Naive thymus-derived CD4-positive, alpha-beta T cell (primary cell): Measurements from ENCODE around the gene COL27A1. TPM values are rescaled to one million over a fixed set of nuclear protein-coding genes. Genes with fewer than 3 reads are reported as not detected.
"Not testable (repeated sequence)": the region's sequence is repeated elsewhere in the genome, so short reads cannot be mapped to it uniquely, and the experiment has no call there.

Experiments
- ATAC-seq: fragments of 150-1000 bp; cut with Tn5 transposase; 2 replicates; pipeline ENCODE4 v1.10.0; 2021; ENCODE audit warnings: mild to moderate bottlenecking, moderate library complexity
- CTCF ChIA-PET: fragments of 350-600 bp; sonication (Branson Sonifier 250); formaldehyde crosslinking; loops from one replicate; lab custom pipeline; 2021; ENCODE audit warnings: antibody characterized with exemption; lab: Charles Lee
- POLR2A ChIA-PET: fragments of 350-600 bp; sonication (Branson Sonifier 250); formaldehyde crosslinking; loops from one replicate; lab custom pipeline; 2021; ENCODE audit warnings: antibody characterized with exemption, inconsistent platforms; lab: Charles Lee
- DNase-seq, 9 donors: peaks; one replicate each; pipeline versions ENCODE4 v3.0.0 to v3.0.0-alpha.2; 2020 to 2022; ENCODE audit warnings: mixed read lengths in 1 of 9
- H3K27ac ChIP-seq: one replicate; pipeline ENCODE4 v1.7.0; 2013; ENCODE audit warnings: mild to moderate bottlenecking, low read depth, low read length, moderate library complexity
- H3K27me3 ChIP-seq, 2 donors: one replicate each; pipeline ENCODE4 v1.7.0; 2013; ENCODE audit warnings: low read length in 2 of 2, mild to moderate bottlenecking in 2 of 2, moderate library complexity in 2 of 2; ENCODE audit not compliant: control insufficient read depth in 2 of 2, insufficient read depth in 2 of 2
- H3K36me3 ChIP-seq, 3 experiments: 1 replicate in 2 of 3; 2 replicates in 1 of 3; pipeline ENCODE4 v1.7.0; 2013; ENCODE audit warnings: low read length in 3 of 3, mild to moderate bottlenecking in 3 of 3, moderate library complexity in 1 of 3; ENCODE audit not compliant: insufficient read depth in 3 of 3, control insufficient read depth in 2 of 3
- H3K4me1 ChIP-seq, 2 donors: one replicate each; pipeline ENCODE4 v1.7.0; 2013; ENCODE audit warnings: low read length in 2 of 2, mild to moderate bottlenecking in 2 of 2, moderate library complexity in 1 of 2; ENCODE audit not compliant: control insufficient read depth in 2 of 2, insufficient read depth in 2 of 2
- H3K4me3 ChIP-seq: 2 replicates; pipeline ENCODE4 v1.7.0; 2013; ENCODE audit warnings: mild to moderate bottlenecking, low read length
- H3K9me3 ChIP-seq, 3 experiments: 1 replicate in 2 of 3; 2 replicates in 1 of 3; pipeline ENCODE4 v1.7.0; 2013; ENCODE audit warnings: low read length in 3 of 3; ENCODE audit not compliant: control insufficient read depth in 2 of 3
- H3K27ac Mint-ChIP-seq, 9 donors: one replicate each; pipeline ENCODE4 v1.8.0; 2020 to 2022; ENCODE audit warnings: mixed read lengths in 9 of 9, mild to moderate bottlenecking in 8 of 9, moderate library complexity in 5 of 9, inconsistent platforms in 2 of 9
- H3K27me3 Mint-ChIP-seq, 5 donors: one replicate each; pipeline ENCODE4 v1.8.0; 2021 to 2022; ENCODE audit warnings: mixed read lengths in 5 of 5, mild to moderate bottlenecking in 1 of 5
- H3K36me3 Mint-ChIP-seq, 5 donors: one replicate each; pipeline ENCODE4 v1.8.0; 2020 to 2022; ENCODE audit warnings: mixed read lengths in 5 of 5, mild to moderate bottlenecking in 3 of 5, inconsistent platforms in 1 of 5
- H3K4me1 Mint-ChIP-seq, 7 donors: one replicate each; pipeline ENCODE4 v1.8.0; 2020 to 2022; ENCODE audit warnings: mixed read lengths in 7 of 7, mild to moderate bottlenecking in 3 of 7, inconsistent platforms in 1 of 7
- H3K4me3 Mint-ChIP-seq, 10 donors: one replicate each; pipeline ENCODE4 v1.8.0; 2020 to 2022; ENCODE audit warnings: mild to moderate bottlenecking in 10 of 10, mixed read lengths in 10 of 10, moderate library complexity in 6 of 10, inconsistent platforms in 2 of 10
- H3K9me3 Mint-ChIP-seq, 11 donors: one replicate each; pipeline ENCODE4 v1.8.0; 2020 to 2022; ENCODE audit warnings: mixed read lengths in 11 of 11, mild to moderate bottlenecking in 4 of 11, inconsistent platforms in 1 of 11, moderate library complexity in 1 of 11
- intact Hi-C, 2 donors: fragments of 100-400 bp; cut with micrococcal nuclease; formaldehyde crosslinking; loops; one replicate each; pipeline ENCODE4 v1.15.1; 2023
- polyA plus RNA-seq, 2 donors: library from polyadenylated mRNA; unstranded; fragments of 300-500 nt; fragmentation: Illumina TruSeq; gene quantifications; one replicate each; pipeline ENCODE4 v1.2.3, GENCODE V29; 2021
- total RNA-seq, 6 experiments: library from RNA in 5 of 6; stranded (reverse) in 5 of 6; gene quantifications; 1 replicate in 5 of 6; 2 replicates in 1 of 6; pipeline ENCODE4 v1.2.3 and lab custom pipeline; 2021 to 2026

COL27A1 gene
- total and polyA plus RNA-seq, 7 experiments from 2014 or later, result 1.2 to 2.4 (median 1.9) TPM; not detected in 2

DNA sequence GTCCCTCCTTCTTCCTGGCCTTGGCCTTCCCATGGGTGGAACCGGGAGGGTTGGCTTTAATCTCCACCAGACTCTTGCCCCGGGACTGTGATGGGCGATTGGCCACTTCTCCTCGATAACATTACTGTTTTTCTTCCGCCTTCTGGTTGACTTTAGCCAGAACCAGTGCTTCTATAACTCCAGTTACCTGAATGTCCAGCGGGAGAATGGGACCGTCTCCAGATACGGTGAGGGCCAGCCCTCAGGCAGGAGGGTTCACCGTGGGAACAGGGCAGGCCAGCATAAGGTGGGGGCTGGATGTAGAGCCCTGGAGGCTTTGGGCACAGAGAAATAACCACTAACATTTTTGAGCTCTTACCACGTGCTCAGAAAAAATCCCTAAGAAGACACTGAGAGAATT lies 175.3 kb downstream of the COL27A1 start:
- Mint-ChIP-seq H3K27me3 (no peaks in the 10 kb centered on the region), H3K4me1 (peaks cover 2 to 22% (median 9%) of the 10 kb centered on the region in 7 donors), H3K4me3 (peak overlapping the region in 1 of 10 donors; percentile 63), H3K9me3 (peaks cover 0 to 7% (median 0%) of the 10 kb centered on the region in 11 donors), H3K27ac (peak overlapping the region; percentile 38 to 88 (median 79)), H3K36me3 (peaks cover 0 to 11% (median 3%) of the 10 kb centered on the region in 5 donors)
- CTCF ChIA-PET, result no interaction called here
- H3K27me3 ChIP-seq, result no peaks in the 10 kb centered on the region
- peaks cover 0 to 4% of the 10 kb centered on the region in 2 donors for H3K4me1 ChIP-seq
- intact Hi-C loops, result loop anchor here in 1 of 2 donors (10.0 kb wide), 1 partner anchor 324 kb away; the partner anchor contains the start of gene TEX53
- H3K4me3 ChIP-seq, result no peak overlapping the region
- DNase-seq (no peak), ATAC-seq (no peak)
- peaks cover 0 to 9% (median 0%) of the 10 kb centered on the region in 3 experiments for H3K36me3 ChIP-seq
- POLR2A ChIA-PET, result interaction anchor here (1.1 kb wide), 1 partner anchor 54 kb away, joined by 3 read pairs; no protein-coding TSS in a partner anchor
- H3K9me3 ChIP-seq, result no peaks in the 10 kb centered on the region
- peak overlapping the region; percentile 45 for H3K27ac ChIP-seq

DNA sequence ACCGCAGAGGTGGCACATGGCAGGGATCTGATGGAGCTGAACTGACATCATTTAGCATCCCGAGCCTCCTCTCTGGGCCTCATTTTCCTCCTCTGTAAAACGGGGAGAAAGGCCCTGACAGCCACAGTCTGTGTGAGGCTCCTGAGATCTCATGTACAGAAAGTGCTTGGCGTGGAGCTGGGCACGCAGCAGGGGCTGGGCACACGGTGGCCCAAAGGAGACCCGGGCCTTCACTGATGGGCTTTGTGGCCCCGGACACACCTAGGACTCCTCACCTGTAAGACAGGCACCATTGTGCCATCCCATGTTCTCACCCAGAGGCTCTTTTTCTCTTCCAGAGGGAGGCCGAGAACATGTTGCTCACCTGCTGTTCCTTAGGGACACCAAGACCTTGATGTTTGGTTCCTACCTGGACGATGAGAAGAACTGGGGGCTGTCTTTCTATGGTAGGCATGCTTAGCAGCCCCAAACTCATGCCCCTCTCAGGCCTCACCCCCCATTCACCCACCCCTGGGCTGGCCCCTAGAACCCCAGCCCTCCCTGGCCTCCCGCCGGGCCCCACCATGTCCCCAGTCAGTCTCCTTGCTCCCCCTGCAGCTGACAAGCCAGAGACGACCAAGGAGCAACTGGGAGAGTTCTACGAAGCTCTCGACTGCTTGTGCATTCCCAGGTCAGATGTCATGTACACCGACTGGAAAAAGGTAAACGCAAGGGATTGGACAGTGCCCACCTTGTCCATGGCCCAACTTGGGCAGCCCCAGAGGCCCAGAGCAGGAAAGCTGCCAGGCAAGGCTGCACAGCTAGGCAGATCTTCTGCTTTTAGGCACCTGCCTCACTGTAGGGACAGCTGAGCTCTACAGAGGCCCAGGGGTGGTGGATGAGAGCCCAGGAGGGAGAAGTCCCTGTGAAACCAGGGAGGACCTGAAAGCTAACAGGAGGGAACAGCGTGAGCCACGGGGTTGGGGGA lies 176.2 kb downstream of the COL27A1 start:
- CTCF ChIA-PET, H3K9me3 ChIP-seq, H3K4me3 ChIP-seq, H3K27me3 ChIP-seq, H3K27me3 Mint-ChIP-seq, H3K27ac ChIP-seq, H3K9me3 Mint-ChIP-seq, DNase-seq, H3K4me1 ChIP-seq: not testable (repeated sequence)
- ATAC-seq, result peak; percentile 18
- H3K36me3 ChIP-seq, result peaks cover 0 to 18% (median 0%) of the 10 kb centered on the region in 3 experiments
- peak overlapping the region in 2 of 10 donors; percentile 13 to 63 for H3K4me3 Mint-ChIP-seq
- H3K27ac Mint-ChIP-seq, result peak overlapping the region; percentile 4 to 90 (median 82)
- H3K36me3 Mint-ChIP-seq, result peaks cover 0 to 20% (median 3%) of the 10 kb centered on the region in 5 donors
- intact Hi-C loops, result loop anchor here in 1 of 2 donors (10.0 kb wide), 1 partner anchor 323 kb away; the partner anchor contains the start of gene TEX53
- H3K4me1 Mint-ChIP-seq, result peaks cover 2 to 22% (median 9%) of the 10 kb centered on the region in 7 donors
- POLR2A ChIA-PET, result interaction anchor here (1.1 kb wide), 1 partner anchor 53 kb away, joined by 3 read pairs; no protein-coding TSS in a partner anchor

DNA sequence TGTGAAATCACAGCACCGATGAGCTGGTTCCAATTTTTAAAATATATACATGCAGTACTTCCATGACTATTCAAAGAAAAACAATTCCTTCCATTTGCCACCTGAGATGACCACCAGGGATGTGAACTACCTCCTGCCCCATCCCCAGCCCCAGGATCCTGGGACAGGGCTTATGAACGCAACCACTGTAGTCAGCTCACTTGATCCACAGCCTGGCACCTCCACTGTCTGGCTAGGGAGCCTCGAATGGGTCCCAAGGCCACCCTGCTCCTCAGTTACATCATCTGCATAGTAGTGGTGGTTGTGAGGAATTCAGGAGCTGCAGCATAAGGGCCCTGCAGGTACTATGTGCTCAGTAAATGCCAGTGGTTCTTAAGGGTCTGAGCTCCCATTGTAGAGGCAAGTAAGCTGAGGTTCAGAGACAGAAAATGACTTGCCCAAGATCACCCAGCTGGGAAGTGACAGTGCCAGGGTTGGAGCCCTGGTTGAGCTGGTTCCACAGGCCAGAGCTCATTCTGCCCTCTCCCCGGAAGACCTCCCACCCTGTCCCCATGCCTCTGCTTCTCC lies 177.2 kb downstream of the COL27A1 start:
- H3K9me3 Mint-ChIP-seq, H3K4me3 ChIP-seq, H3K27me3 Mint-ChIP-seq, CTCF ChIA-PET, DNase-seq, H3K4me1 ChIP-seq, H3K27me3 ChIP-seq, H3K27ac ChIP-seq, H3K9me3 ChIP-seq, POLR2A ChIA-PET: not testable (repeated sequence)
- peaks cover 3 to 27% (median 5%) of the 10 kb centered on the region in 3 experiments for H3K36me3 ChIP-seq
- Mint-ChIP-seq H3K4me3 (peak overlapping the region in 2 of 10 donors; percentile 40 to 75), H3K36me3 (peaks cover 0 to 25% (median 5%) of the 10 kb centered on the region in 5 donors), H3K27ac (peak overlapping the region; percentile 42 to 90 (median 73)), H3K4me1 (peaks cover 2 to 22% (median 9%) of the 10 kb centered on the region in 7 donors)
- peak; percentile 20 for ATAC-seq
- intact Hi-C loops, result loop anchor here in 1 of 2 donors (10.0 kb wide), 1 partner anchor 322 kb away; the partner anchor contains the start of gene TEX53

DNA sequence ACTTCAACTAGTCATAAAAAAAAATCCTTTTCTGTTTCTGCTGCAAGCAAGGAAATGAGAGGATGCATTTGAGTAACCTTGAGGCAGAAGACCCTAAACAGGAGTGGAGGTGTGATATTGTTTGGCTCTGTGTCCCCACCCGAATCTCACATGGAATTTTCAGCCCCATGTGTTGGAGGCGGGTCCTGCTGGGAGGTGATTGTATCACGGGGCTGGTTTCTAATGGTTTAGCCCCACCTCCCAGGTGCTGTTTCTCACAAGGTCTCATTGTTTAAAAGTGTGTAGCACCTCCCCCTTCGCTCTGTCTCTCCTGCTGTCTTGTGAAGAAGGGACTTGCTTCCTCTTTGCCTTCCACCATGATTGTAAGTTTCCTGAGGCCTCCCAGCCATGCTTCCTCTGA lies 178.4 kb downstream of the COL27A1 start:
- Mint-ChIP-seq H3K36me3 (peaks cover 3 to 34% (median 12%) of the 10 kb centered on the region in 5 donors), H3K4me1 (peaks cover 5 to 22% (median 9%) of the 10 kb centered on the region in 7 donors)
- H3K27me3 Mint-ChIP-seq, POLR2A ChIA-PET, CTCF ChIA-PET, H3K4me3 Mint-ChIP-seq, H3K9me3 Mint-ChIP-seq, ATAC-seq, DNase-seq, H3K4me3 ChIP-seq, H3K9me3 ChIP-seq, H3K27ac ChIP-seq, H3K4me1 ChIP-seq, H3K27me3 ChIP-seq, H3K27ac Mint-ChIP-seq: not testable (repeated sequence)
- intact Hi-C loops, result loop anchor here in 1 of 2 donors (10.0 kb wide), 1 partner anchor 321 kb away; the partner anchor contains the start of gene TEX53
- peaks cover 9 to 39% (median 15%) of the 10 kb centered on the region in 3 experiments for H3K36me3 ChIP-seq

DNA sequence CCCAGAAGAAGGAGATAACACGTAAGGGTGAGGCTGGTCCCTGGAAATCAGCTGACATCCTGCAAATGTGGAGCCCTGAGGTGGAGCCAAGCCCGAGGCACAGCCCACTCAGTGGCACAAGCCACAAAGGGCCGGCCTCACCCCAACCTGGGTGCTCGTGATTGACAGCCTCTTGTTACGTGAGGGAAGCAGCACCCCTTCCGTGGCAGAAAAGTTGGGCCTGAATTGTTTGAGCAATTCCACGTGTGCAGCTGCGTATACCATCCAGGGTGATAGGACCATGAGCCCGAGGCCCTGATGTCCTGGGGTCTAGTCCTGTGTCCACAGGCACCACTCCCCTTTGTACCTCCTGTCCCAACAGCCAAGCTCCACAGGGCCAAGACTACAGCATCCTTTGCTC lies 179.2 kb downstream of the COL27A1 start:
- ATAC-seq, result no peak
- Histone ChIP-seq H3K36me3 (peaks cover 17 to 46% (median 23%) of the 10 kb centered on the region in 3 experiments), H3K4me1 (peaks cover 0 to 4% of the 10 kb centered on the region in 2 donors), H3K27me3 (no peaks in the 10 kb centered on the region), H3K9me3 (no peaks in the 10 kb centered on the region), H3K4me3 (no peak overlapping the region), H3K27ac (no peak overlapping the region)
- H3K4me1 Mint-ChIP-seq, result peaks cover 5 to 25% (median 9%) of the 10 kb centered on the region in 7 donors
- H3K9me3 Mint-ChIP-seq, result peaks cover 0 to 7% (median 0%) of the 10 kb centered on the region in 11 donors
- no peak for DNase-seq
- H3K36me3 Mint-ChIP-seq, result peaks cover 3 to 41% (median 12%) of the 10 kb centered on the region in 5 donors
- H3K27ac Mint-ChIP-seq, result peak overlapping the region in 4 of 9 donors; percentile 5 to 86 (median 36)
- H3K4me3 Mint-ChIP-seq, result no peak overlapping the region
- POLR2A ChIA-PET, result no interaction called here
- H3K27me3 Mint-ChIP-seq, result no peaks in the 10 kb centered on the region
- CTCF ChIA-PET, result no interaction called here
- intact Hi-C loops, result loop anchor here in 1 of 2 donors (10.0 kb wide), 1 partner anchor 320 kb away; the partner anchor contains the start of gene TEX53

DNA sequence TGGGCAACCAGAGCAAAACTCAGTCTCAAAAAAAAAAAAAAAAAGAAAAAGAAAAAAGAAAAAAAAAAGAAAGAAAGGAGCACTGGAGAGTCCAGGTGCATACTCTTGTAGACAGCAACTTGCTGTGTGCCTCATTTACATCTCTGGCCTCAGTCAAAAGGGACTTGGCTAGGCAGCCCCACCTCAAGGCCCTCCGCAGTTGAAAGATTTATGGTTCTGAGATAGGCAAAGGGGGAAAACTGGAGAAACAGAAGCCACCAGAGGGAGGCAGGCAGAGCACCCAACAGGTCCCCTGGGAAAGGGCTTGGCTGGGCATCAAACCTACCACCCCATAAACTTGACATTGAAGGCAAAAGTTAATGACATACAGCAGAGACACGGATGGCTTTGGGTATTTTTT lies 180.4 kb downstream of the COL27A1 start:
- Histone ChIP-seq H3K36me3 (peaks cover 26 to 59% (median 35%) of the 10 kb centered on the region in 3 experiments), H3K27me3 (no peaks in the 10 kb centered on the region), H3K27ac (no peak overlapping the region), H3K4me1 (peaks cover 0 to 4% of the 10 kb centered on the region in 2 donors), H3K9me3 (no peaks in the 10 kb centered on the region), H3K4me3 (no peak overlapping the region)
- peaks cover 3 to 51% (median 12%) of the 10 kb centered on the region in 5 donors for H3K36me3 Mint-ChIP-seq
- peaks cover 0 to 4% (median 0%) of the 10 kb centered on the region in 11 donors for H3K9me3 Mint-ChIP-seq
- no peaks in the 10 kb centered on the region for H3K27me3 Mint-ChIP-seq
- no peak for DNase-seq
- intact Hi-C loops, result loop anchor here (1.0 to 10.0 kb wide), 3 partner anchors 8 to 319 kb away; partner anchors contain the start of genes TEX53 (in 1 of the 2) and WHRN (in 1 of the 2)
- ChIA-PET CTCF (no interaction called here), POLR2A (no interaction called here)
- no peak overlapping the region for H3K4me3 Mint-ChIP-seq
- peaks cover 5 to 21% (median 7%) of the 10 kb centered on the region in 7 donors for H3K4me1 Mint-ChIP-seq
- ATAC-seq, result no peak
- H3K27ac Mint-ChIP-seq, result peak overlapping the region in 3 of 9 donors; percentile 28 to 60 (median 31)
